Hypothalamus (tissue), 51 donors: ENCODE data around the gene HSPB7.
"Not testable (repeated sequence)": the region's sequence is repeated elsewhere in the genome, so short reads cannot be mapped to it uniquely, and the experiment has no call there.

Experiments
- DNase-seq, 51 donors: peaks; one replicate each; lab custom pipeline; 2025; lab: John Stamatoyannopoulos, UW

The HSPB7 gene

DNA sequence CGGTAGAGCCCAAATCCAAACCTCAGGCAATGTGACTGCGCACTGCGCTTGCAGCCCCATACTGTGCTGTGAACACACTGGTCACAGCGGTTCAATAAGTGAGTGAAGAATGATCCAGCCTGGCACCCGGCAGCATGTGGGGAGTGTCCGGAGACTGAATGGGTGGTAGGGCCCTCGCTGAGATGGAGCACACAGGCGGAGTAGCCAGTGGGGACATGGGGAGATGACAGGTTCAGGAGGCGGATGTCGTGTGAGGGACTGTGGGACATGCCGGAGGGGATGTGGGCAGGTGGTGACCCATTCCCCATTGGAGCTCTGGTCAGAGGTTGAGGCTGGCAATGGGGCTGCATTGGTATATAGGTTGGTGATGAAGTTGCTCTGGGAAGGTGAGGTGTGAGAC, 8.2 kb downstream of the HSPB7 start:
- no peak for DNase-seq

DNA sequence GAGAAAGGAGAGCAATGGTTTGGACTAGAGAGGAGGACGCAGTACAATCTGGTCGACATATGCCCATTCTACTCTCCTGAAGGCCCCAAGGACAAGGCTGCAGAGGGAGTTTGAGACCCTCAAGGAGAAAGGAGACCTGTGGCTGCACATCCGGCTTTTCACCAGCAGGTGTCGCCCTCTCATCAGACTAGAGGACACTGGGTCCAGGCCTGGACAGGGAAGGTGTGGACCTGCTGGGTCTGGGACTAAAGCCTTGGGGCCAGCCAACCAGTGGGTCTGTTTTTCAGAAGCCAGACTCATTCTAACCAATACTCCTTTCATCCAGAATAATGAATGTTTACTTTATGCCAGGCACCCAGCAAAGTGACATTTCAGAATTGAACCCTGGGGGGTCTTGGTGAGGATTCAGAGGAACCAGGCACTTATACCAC, 8.8 kb downstream of the HSPB7 start:
- peak in 49 of 51 donors; percentile 9 to 83 (median 49) for DNase-seq

GRCh38 chr1:16007671-16008341, 10.0 kb downstream of the HSPB7 start:
- no peak for DNase-seq

DNA sequence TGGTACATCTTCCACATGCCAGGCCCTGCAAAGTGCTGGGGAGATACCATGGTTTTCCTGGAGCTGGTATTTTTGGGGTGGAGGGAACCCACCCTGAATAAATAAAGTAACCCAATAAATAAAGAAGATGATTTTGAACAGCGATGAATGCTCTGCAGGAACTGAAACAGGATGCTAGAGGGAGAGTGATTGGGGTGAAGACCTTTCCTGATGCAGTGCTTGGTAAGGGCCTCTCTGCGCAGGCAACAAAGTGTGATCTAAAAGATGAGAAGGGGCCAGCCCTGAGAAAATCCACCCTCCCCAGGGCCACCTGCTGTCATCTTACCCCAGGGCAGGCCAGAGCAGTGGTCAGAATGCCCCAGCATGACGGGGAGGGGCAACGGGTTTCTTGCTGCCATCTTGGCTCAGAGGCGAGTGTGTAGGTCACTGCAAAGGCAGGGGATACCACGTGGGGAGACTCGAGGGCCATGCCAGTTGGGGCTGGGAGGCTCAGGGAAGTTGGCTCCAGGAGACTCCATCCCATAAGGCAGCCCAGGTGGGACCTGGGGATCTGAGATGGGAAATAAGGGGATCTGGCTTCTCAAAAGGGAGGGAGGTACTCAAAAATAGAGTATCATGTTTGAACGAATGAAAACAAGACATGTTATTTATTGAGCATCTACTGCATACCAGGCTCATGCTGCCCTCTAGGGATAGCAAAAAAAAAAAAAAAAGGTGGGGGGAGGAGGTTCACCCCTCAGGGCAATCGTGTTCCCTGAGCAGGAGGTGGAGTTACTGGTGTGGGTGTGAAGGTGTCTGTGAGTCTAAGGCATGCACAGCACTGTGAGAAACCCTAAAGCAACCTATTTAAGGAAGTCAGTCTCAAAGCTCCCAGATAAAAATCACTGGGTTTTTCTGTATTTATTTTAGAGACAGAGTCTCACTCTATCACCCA, 11.0 kb downstream of the HSPB7 start:
- DNase-seq: no peak

DNA sequence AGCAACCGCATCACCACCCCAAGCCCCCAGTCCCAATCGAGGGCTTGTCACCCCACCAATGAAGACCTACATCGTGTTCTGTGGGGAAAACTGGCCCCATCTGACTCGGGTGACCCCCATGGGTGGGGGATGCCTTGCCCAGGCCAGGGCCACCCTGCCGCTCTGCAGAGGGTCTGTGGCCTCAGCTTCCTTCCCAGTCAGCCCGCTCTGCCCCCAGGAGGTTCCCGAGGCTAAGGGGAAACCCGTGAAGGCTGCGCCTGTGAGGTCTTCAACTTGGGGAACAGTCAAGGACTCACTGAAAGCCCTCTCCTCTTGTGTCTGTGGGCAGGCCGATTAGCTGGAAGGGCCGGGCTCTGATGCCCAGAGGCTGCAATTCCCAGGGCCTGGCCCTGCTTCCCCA, 11.8 kb downstream of the HSPB7 start:
- DNase-seq: no peak

GRCh38 chr1:16005597-16005996, 12.2 kb downstream of the HSPB7 start:
- DNase-seq: no peak

GRCh38 chr1:16001274-16001673, 16.6 kb downstream of the HSPB7 start:
- not testable (repeated sequence) for DNase-seq

DNA sequence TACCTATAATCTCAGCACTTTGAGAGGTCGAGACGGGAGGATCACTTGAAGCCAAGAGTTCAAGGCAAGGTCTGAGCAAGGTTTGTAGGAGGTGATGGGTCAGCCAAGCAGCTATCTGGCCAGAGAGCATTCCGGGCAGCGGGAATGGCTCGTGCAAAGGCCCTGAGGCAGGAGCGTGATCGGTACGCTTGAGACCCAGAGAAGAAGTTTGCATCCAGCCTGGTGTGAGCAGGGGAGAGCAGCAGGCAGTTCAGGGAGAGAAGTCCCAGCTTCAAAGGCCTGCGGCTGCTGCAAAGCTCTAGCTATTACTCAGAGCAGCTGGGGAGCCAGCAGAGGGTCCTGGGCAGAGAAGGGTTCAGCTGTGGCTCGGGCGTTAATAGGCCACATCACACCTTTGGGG, 18.9 kb downstream of the HSPB7 start:
- no peak for DNase-seq

- no peak for DNase-seq
Observed at GRCh38 chr1:15997637-15998280, 20.1 kb downstream of the HSPB7 start.

GRCh38 chr1:15997076-15997585, 20.7 kb downstream of the HSPB7 start:
- DNase-seq: no peak

- peak in 42 of 51 donors; percentile 16 to 82 (median 51) for DNase-seq
Observed at GRCh38 chr1:15994590-15995351, 23.1 kb downstream of the HSPB7 start.

GRCh38 chr1:15994081-15994480, 23.8 kb downstream of the HSPB7 start:
- DNase-seq: no peak

- no peak for DNase-seq
Observed at GRCh38 chr1:15993666-15994065, 24.2 kb downstream of the HSPB7 start.

DNA sequence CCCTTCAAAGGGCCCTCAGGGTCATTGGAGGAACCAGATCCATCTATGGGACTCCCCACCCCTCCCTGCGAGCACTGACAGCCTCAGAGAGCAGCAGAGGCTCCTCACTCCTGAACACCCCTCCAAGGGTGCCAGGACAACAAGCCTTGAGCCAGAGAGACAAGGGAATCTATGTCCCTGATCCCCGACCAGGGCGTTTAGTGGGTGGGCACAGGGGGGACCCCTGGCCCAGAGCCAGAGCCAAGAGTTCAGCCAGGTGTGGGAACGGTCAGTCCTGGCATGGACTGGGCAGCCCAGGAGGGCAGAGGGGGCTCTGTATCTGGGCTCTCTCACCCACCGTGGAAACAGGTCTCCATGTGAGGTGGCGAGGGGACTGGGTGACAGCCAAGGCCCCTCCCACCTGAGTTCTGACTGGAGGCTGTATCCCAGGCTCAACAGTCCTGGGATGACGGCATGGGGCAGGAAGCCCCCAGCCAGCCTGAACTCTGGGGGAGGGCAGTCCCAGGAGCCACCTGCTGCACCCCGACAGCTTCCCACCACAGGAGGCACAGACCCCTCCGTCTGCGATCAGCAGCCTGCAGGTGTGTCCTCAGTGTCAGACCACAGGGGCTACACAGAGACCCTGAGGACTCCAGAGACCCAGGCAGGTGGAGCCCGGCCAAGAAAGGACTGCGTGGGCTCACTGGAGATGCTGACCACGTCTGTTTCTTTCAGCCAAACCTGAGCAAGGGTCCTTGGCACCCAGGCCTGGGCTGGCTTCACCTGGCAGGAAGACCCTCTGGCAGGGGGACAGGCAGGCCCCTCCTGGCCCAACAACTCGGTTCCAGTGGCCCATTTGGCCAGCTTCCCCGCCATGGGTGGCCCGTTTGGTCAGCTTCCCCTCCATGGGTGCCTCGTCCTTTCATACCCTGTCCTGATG, 25.0 kb downstream of the HSPB7 start:
- no peak for DNase-seq

DNA sequence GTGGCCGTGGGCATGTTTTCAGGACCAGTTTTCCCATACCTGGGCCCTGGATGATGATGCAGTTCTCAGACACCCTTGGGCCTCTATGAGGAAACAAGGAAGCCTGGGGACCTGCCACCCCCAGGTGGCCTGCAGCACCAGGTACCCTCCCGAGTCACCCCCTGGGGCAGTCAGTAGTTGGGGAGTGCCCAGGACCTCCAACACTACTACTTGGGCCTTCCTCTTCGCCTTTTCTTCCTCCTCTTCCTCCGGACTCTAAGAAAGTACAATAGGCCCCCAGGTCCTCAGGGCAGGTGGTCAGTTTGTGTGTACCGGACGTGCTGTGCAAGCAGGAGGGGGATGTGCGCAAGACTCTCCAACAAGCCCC, 25.7 kb downstream of the HSPB7 start:
- DNase-seq: no peak

DNA sequence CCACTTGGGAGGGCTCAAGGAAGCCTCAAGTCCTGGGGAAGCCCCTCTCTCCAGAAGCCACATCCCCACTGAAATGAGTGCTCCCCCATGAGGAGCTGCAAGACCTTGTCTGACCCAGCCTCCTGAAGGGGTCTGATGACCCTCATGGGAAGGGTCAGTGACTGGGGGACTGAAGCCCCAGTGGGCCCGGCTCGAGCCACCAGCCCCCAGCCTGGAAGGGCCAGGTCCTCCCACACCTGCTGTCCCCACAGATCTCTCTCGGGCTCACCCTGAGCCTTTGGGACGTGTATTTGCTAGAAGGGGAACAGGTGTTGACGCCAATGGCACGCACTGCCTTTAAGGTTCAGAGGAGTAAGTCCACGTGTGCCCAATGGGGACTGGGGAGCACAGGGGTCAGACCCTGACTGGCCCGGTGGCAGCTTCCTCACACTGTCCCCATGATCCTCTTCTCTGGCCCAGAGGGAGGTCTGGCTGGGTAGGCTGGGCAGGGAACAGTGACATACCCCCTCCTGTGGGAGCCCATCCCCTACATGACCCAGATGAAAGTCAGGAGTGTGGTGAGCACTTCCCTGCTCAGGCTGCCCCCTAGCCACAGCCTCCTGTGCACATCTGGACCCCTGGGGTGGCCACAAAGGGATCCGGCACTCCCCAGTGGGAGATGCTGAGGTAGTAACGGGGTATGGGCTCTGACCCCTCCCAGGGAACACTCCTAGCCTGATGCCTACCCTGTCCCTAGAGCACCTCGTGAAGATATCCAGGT, 26.2 kb downstream of the HSPB7 start:
- DNase-seq: no peak

GRCh38 chr1:15989776-15990175, 28.1 kb downstream of the HSPB7 start:
- DNase-seq: no peak

GRCh38 chr1:15988856-15989736, 28.7 kb downstream of the HSPB7 start:
- no peak for DNase-seq
